SU-DHL-6 (cell line): Measurements from ENCODE around the gene SMIM38.

Experiments
- H2AFZ ChIP-seq: fragments of 200-600 bp; sonication (generic); 2 replicates; pipeline ENCODE4 v1.6.1; 2014; ENCODE audit warnings: low read depth, mild to moderate bottlenecking, moderate library complexity, mixed read lengths, antibody characterized with exemption, low read length; ENCODE audit not compliant: severe bottlenecking
- H3F3A ChIP-seq: fragments of 200-600 bp; shearing (Covaris generic); 2 replicates; pipeline ENCODE4 v1.6.0; 2016; ENCODE audit warnings: antibody characterized with exemption, mild to moderate bottlenecking; ENCODE audit not compliant: insufficient read depth
- H3K27ac ChIP-seq: fragments of 200-600 bp; sonication (generic); 2 replicates; pipeline ENCODE4 v1.5.1; 2016; ENCODE audit warnings: low read depth, mild to moderate bottlenecking, low read length, moderate library complexity, mixed read lengths
- H3K27me3 ChIP-seq: fragments of 200-600 bp; sonication (generic), shearing (Covaris generic); 2 replicates; pipeline ENCODE4 v1.6.0; 2014; ENCODE audit warnings: mild to moderate bottlenecking, low read length
- H3K36me3 ChIP-seq: fragments of 200-600 bp; sonication (generic); 2 replicates; pipeline ENCODE4 v1.6.1; 2014; ENCODE audit warnings: mild to moderate bottlenecking, low read length, mixed read lengths
- H3K4me2 ChIP-seq: fragments of 300-600, 200-600 bp; shearing (Covaris generic), sonication (generic); 2 replicates; pipeline ENCODE4 v1.6.0; 2014; ENCODE audit warnings: low read length, low read depth, mild to moderate bottlenecking; ENCODE audit not compliant: poor library complexity, severe bottlenecking
- H3K4me3 ChIP-seq: fragments of 200-600 bp; sonication (generic); 2 replicates; pipeline ENCODE4 v1.5.1; 2014; ENCODE audit warnings: antibody characterized with exemption, low read length, mild to moderate bottlenecking, mixed read lengths; ENCODE audit not compliant: insufficient read depth, poor library complexity, severe bottlenecking
- H3K79me2 ChIP-seq: fragments of 200-600 bp; sonication (generic); 2 replicates; pipeline ENCODE4 v1.6.1; 2014; ENCODE audit warnings: mild to moderate bottlenecking, low read length, moderate library complexity; ENCODE audit not compliant: insufficient read depth
- H3K9ac ChIP-seq: fragments of 200-600 bp; sonication (generic); 2 replicates; pipeline ENCODE4 v1.7.0; 2014; ENCODE audit warnings: mild to moderate bottlenecking, low read length
- H3K9me2 ChIP-seq: fragments of 200-600 bp; sonication (generic); replicated peaks from 2 replicates; pipeline ENCODE4 v1.6.1; 2014; ENCODE audit warnings: low read length; ENCODE audit not compliant: insufficient read depth
- H3K9me3 ChIP-seq: fragments of 200-600 bp; sonication (generic); 2 replicates; pipeline ENCODE4 v1.6.1; 2014; ENCODE audit warnings: low read length, mixed read lengths; ENCODE audit not compliant: insufficient read depth
- H4K20me1 ChIP-seq: fragments of 200-600 bp; sonication (generic); 2 replicates; pipeline ENCODE4 v1.6.1; 2014; ENCODE audit warnings: low read depth, mild to moderate bottlenecking, antibody characterized with exemption, low read length, moderate library complexity, mixed read lengths
- CTCF ChIP-seq: fragments of 200-600 bp; sonication (generic); IDR thresholded peaks from one replicate; pipeline ENCODE4 v1.5.1; 2017; ENCODE audit warnings: antibody characterized with exemption, mild to moderate bottlenecking, low read length, moderate library complexity; ENCODE audit not compliant: insufficient read depth, poor library complexity, severe bottlenecking
- EZH2phosphoT487 ChIP-seq: fragments of 200-600 bp; sonication (generic), shearing (Covaris generic); conservative IDR thresholded peaks from 2 replicates; pipeline ENCODE4 v1.6.1; 2018; ENCODE audit warnings: mild to moderate bottlenecking, antibody characterized with exemption, low read length, moderate library complexity, mixed read lengths

SMIM38 gene

GRCh38 chr11:69180726-69181125 lies 25.0 kb downstream of the SMIM38 start:
- no peaks in the 10 kb centered on the region for H3F3A ChIP-seq
- no peaks in the 10 kb centered on the region for H3K79me2 ChIP-seq
- no peak overlapping the region for H3K4me3 ChIP-seq
- no peaks in the 10 kb centered on the region for H3K36me3 ChIP-seq
- no peak overlapping the region for H3K27ac ChIP-seq
- H2AFZ ChIP-seq = no peak overlapping the region
- no peak for TF ChIP-seq CTCF
- TF ChIP-seq EZH2phosphoT487 = no peak
- H3K9me3 ChIP-seq = no peaks in the 10 kb centered on the region
- H3K4me2 ChIP-seq = no peak overlapping the region
- H3K9me2 ChIP-seq = no peaks in the 10 kb centered on the region
- H3K27me3 ChIP-seq = no peaks in the 10 kb centered on the region
- no peak overlapping the region for H3K9ac ChIP-seq
- no peaks in the 10 kb centered on the region for H4K20me1 ChIP-seq

DNA sequence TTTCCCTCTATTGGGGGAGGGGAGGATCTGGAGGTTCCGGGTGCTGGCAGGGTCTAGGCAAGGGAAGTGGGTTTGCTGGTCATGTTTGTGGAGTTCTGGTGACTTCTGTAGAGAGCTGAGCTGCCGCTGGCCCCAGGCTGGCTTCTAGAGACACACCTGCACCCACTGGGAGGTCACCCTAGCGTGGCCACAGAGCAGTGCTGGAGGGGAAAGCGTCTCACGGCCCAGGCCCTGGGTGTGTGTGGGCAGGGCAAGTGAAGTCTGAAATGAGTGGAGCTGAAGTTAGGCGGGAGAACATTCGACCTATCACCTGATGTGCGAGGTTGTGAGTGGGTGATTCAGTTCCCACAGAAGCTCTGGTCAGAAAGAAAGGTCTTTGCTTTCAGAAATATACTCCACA lies 27.9 kb downstream of the SMIM38 start:
- H3K79me2 ChIP-seq = no peaks in the 10 kb centered on the region
- H3K27me3 ChIP-seq = no peaks in the 10 kb centered on the region
- no peaks in the 10 kb centered on the region for H3K9me2 ChIP-seq
- H3K36me3 ChIP-seq = no peaks in the 10 kb centered on the region
- no peak overlapping the region for H3K4me2 ChIP-seq
- H3K9ac ChIP-seq = no peak overlapping the region
- no peak overlapping the region for H2AFZ ChIP-seq
- TF ChIP-seq EZH2phosphoT487 (no peak), CTCF (no peak)
- H3F3A ChIP-seq = no peaks in the 10 kb centered on the region
- H3K9me3 ChIP-seq = no peaks in the 10 kb centered on the region
- no peak overlapping the region for H3K4me3 ChIP-seq
- H3K27ac ChIP-seq = no peak overlapping the region
- H4K20me1 ChIP-seq = no peaks in the 10 kb centered on the region

DNA sequence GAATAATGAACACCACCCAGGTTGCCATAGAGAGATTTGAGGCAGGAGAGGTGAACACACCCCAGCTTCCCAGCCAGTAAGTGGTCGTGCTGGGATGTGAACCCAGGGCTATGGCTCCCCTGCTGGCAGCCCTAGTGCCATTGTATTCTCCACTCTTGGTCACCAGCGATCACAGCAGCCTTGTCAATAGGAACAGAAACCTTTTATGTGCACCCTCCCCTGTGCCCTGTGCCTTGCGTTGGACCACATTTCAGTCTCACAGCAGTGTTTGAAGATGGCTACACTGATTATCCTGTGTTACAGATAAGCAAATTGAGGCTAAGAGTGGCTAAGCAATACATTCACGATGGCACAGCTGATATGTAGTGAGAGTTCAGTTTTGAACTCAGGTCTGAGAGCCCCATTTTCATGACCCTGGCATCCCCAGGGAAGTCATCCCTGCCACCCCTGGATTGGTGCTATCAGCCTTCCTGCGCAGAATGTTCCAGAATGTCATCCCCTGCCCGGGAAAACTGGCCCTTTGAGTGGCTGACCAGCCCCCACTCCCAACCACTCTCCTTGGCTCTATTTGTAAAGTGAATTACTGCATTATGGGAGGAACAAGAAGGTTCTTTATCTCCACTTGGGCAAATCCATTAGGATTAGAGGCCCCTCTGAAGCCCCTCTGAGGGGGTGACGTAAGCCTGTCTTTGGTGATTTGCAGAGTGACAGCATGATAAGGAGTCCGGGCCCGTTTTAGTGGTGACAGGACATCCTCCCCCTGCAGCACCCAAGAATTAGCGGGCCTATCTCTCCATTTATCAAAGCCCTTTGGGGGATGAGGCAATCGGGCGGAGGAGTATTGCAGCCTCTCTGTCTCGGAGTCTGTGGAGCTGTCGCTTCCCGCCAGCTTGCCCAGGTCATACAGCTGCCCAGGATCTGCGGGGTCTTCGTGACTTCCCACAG lies 30.9 kb downstream of the SMIM38 start:
- Histone ChIP-seq H4K20me1 (no peaks in the 10 kb centered on the region), H3K4me3 (no peak overlapping the region), H3K9me3 (no peaks in the 10 kb centered on the region), H2AFZ (no peak overlapping the region), H3K4me2 (no peak overlapping the region), H3K79me2 (no peaks in the 10 kb centered on the region), H3K27me3 (no peaks in the 10 kb centered on the region), H3K9me2 (no peaks in the 10 kb centered on the region), H3K27ac (no peak overlapping the region), H3K9ac (no peak overlapping the region), H3F3A (no peaks in the 10 kb centered on the region), H3K36me3 (no peaks in the 10 kb centered on the region)
- TF ChIP-seq CTCF (no peak), EZH2phosphoT487 (no peak)
